Measurements from ENCODE around the gene GRB7.

GRB7 gene

GRCh38 chr17:39769974-39770587 is 32.3 kb downstream of the GRB7 start:
- no peak overlapping the region for H4K8ac ChIP-seq (ENCODE audit: low read depth, low read length)
- H2BK15ac ChIP-seq (replicated peaks; ENCODE audit: low read depth) = no peak overlapping the region
- H3K23ac ChIP-seq (ENCODE audit: low read length) = no peak overlapping the region
- no peak overlapping the region for H3K9ac ChIP-seq (ENCODE audit: low read length)
- H3K56ac ChIP-seq (ENCODE audit: low read length) = no peak overlapping the region
- no peak overlapping the region for H2BK5ac ChIP-seq (ENCODE audit: low read length)
- H3K4me2 ChIP-seq (ENCODE audit: low read length) = no peak overlapping the region
- no peak overlapping the region for H3K27ac ChIP-seq (ENCODE audit: low read depth, low read length)
- no peak overlapping the region for H2BK120ac ChIP-seq (ENCODE audit: low read depth, low read length)
- no peak overlapping the region for H2AK5ac ChIP-seq (ENCODE audit: low read length)
- no peaks in the 10 kb centered on the region for H3K36me3 ChIP-seq (ENCODE audit: control insufficient read depth, insufficient read depth, low read length)
- H3K79me2 ChIP-seq (ENCODE audit: control insufficient read depth, insufficient read depth, low read length) = no peaks in the 10 kb centered on the region
- H3K27me3 ChIP-seq (ENCODE audit: insufficient read depth, low read length, poor library complexity) = no peaks in the 10 kb centered on the region
- no peak overlapping the region for H4K5ac ChIP-seq (ENCODE audit: low read length)
- H3K79me1 ChIP-seq (ENCODE audit: low read length) = no peaks in the 10 kb centered on the region
- H3K4ac ChIP-seq (ENCODE audit: low read depth, low read length) = no peak overlapping the region
- no CpG with 5 or more reads among the region's 8 CpGs for WGBS (ENCODE audit: extremely low coverage, insufficient coverage, low lambda C conversion rate)
- no peak overlapping the region for H3K18ac ChIP-seq (ENCODE audit: low read length)
- no peaks in the 10 kb centered on the region for H3K4me1 ChIP-seq (ENCODE audit: control insufficient read depth, low read depth, low read length)
- DNase-seq = no peak
- H3K4me3 ChIP-seq (ENCODE audit: low read length) = no peak overlapping the region

DNA sequence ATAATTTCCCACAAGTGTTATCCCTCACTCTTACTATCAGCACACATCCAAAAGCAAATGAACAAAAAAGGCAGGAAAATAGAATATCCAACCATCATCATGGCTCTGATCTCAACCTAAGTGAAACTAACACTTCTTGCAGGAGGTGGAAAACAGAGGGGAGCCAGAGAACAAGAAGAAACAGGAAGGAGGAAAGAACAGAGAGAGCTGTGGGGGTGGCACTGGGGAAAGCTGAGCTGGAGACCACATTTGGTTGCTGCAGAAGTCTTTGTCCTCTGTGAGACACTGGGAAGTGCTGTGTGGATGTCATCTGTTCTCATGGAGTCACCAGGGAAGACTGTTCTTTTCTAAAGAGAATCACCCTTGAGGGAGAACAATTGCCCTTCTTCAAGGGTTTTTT is 34.7 kb downstream of the GRB7 start:
- Histone ChIP-seq H3K9ac (ENCODE audit: low read length) (no peak overlapping the region), H3K27ac (ENCODE audit: low read depth, low read length) (no peak overlapping the region), H4K5ac (ENCODE audit: low read length) (no peak overlapping the region), H2BK5ac (ENCODE audit: low read length) (no peak overlapping the region), H3K79me1 (ENCODE audit: low read length) (no peaks in the 10 kb centered on the region), H3K79me2 (ENCODE audit: control insufficient read depth, insufficient read depth, low read length) (no peaks in the 10 kb centered on the region), H2BK15ac (replicated peaks; ENCODE audit: low read depth) (no peak overlapping the region), H2BK120ac (ENCODE audit: low read depth, low read length) (no peak overlapping the region), H3K23ac (ENCODE audit: low read length) (no peak overlapping the region), H3K4me2 (ENCODE audit: low read length) (no peak overlapping the region), H3K4me1 (ENCODE audit: control insufficient read depth, low read depth, low read length) (no peaks in the 10 kb centered on the region), H3K56ac (ENCODE audit: low read length) (no peak overlapping the region), H2AK5ac (ENCODE audit: low read length) (no peak overlapping the region), H4K8ac (ENCODE audit: low read depth, low read length) (no peak overlapping the region), H3K18ac (ENCODE audit: low read length) (no peak overlapping the region), H3K4me3 (ENCODE audit: low read length) (no peak overlapping the region), H3K27me3 (ENCODE audit: insufficient read depth, low read length, poor library complexity) (no peaks in the 10 kb centered on the region), H3K4ac (ENCODE audit: low read depth, low read length) (no peak overlapping the region), H3K36me3 (ENCODE audit: control insufficient read depth, insufficient read depth, low read length) (no peaks in the 10 kb centered on the region)
- DNase-seq = no peak

GRCh38 chr17:39772987-39773934 is 35.5 kb downstream of the GRB7 start:
- no peaks in the 10 kb centered on the region for H3K27me3 ChIP-seq (ENCODE audit: insufficient read depth, low read length, poor library complexity)
- H3K36me3 ChIP-seq (ENCODE audit: control insufficient read depth, insufficient read depth, low read length) = no peaks in the 10 kb centered on the region
- no CpG with 5 or more reads among the region's 7 CpGs for WGBS (ENCODE audit: extremely low coverage, insufficient coverage, low lambda C conversion rate)

GRCh38 chr17:39774047-39774446 is 36.3 kb downstream of the GRB7 start:
- H3K79me1 ChIP-seq (ENCODE audit: low read length) = no peaks in the 10 kb centered on the region
- H2BK120ac ChIP-seq (ENCODE audit: low read depth, low read length) = no peak overlapping the region
- H3K23ac ChIP-seq (ENCODE audit: low read length) = no peak overlapping the region
- H3K4me1 ChIP-seq (ENCODE audit: control insufficient read depth, low read depth, low read length) = no peaks in the 10 kb centered on the region
- no CpG with 5 or more reads among the region's 4 CpGs for WGBS (ENCODE audit: extremely low coverage, insufficient coverage, low lambda C conversion rate)
- no peaks in the 10 kb centered on the region for H3K27me3 ChIP-seq (ENCODE audit: insufficient read depth, low read length, poor library complexity)
- H3K4me2 ChIP-seq (ENCODE audit: low read length) = no peak overlapping the region
- no peak overlapping the region for H3K4me3 ChIP-seq (ENCODE audit: low read length)
- H3K9ac ChIP-seq (ENCODE audit: low read length) = no peak overlapping the region
- no peak overlapping the region for H4K5ac ChIP-seq (ENCODE audit: low read length)
- H2AK5ac ChIP-seq (ENCODE audit: low read length) = no peak overlapping the region
- H3K36me3 ChIP-seq (ENCODE audit: control insufficient read depth, insufficient read depth, low read length) = no peaks in the 10 kb centered on the region
- no peak overlapping the region for H3K18ac ChIP-seq (ENCODE audit: low read length)
- H3K4ac ChIP-seq (ENCODE audit: low read depth, low read length) = no peak overlapping the region
- H3K27ac ChIP-seq (ENCODE audit: low read depth, low read length) = no peak overlapping the region
- no peaks in the 10 kb centered on the region for H3K79me2 ChIP-seq (ENCODE audit: control insufficient read depth, insufficient read depth, low read length)
- H3K56ac ChIP-seq (ENCODE audit: low read length) = no peak overlapping the region
- no peak overlapping the region for H2BK5ac ChIP-seq (ENCODE audit: low read length)
- H2BK15ac ChIP-seq (replicated peaks; ENCODE audit: low read depth) = no peak overlapping the region
- H4K8ac ChIP-seq (ENCODE audit: low read depth, low read length) = no peak overlapping the region
- DNase-seq = peak; percentile 24

More at GRCh38 chr17:39772987-39773934, 35.5 kb downstream of the GRB7 start:
- Histone ChIP-seq H3K23ac (ENCODE audit: low read length) (no peak overlapping the region), H3K27ac (ENCODE audit: low read depth, low read length) (no peak overlapping the region), H3K79me1 (ENCODE audit: low read length) (no peaks in the 10 kb centered on the region), H3K9ac (ENCODE audit: low read length) (no peak overlapping the region), H3K18ac (ENCODE audit: low read length) (no peak overlapping the region), H3K4me3 (ENCODE audit: low read length) (no peak overlapping the region), H2BK5ac (ENCODE audit: low read length) (no peak overlapping the region), H2BK15ac (replicated peaks; ENCODE audit: low read depth) (no peak overlapping the region), H3K4ac (ENCODE audit: low read depth, low read length) (no peak overlapping the region), H3K4me2 (ENCODE audit: low read length) (no peak overlapping the region), H4K5ac (ENCODE audit: low read length) (no peak overlapping the region), H2BK120ac (ENCODE audit: low read depth, low read length) (no peak overlapping the region), H4K8ac (ENCODE audit: low read depth, low read length) (no peak overlapping the region), H3K56ac (ENCODE audit: low read length) (no peak overlapping the region), H3K79me2 (ENCODE audit: control insufficient read depth, insufficient read depth, low read length) (no peaks in the 10 kb centered on the region), H2AK5ac (ENCODE audit: low read length) (no peak overlapping the region), H3K4me1 (ENCODE audit: control insufficient read depth, low read depth, low read length) (no peaks in the 10 kb centered on the region)
- DNase-seq = no peak

- no peak overlapping the region for H2BK5ac ChIP-seq (ENCODE audit: low read length)
- H4K8ac ChIP-seq (ENCODE audit: low read depth, low read length) = no peak overlapping the region
- H3K23ac ChIP-seq (ENCODE audit: low read length) = no peak overlapping the region
- WGBS (ENCODE audit: extremely low coverage, insufficient coverage, low lambda C conversion rate) = no CpG with 5 or more reads among the region's 2 CpGs
- no peak overlapping the region for H3K56ac ChIP-seq (ENCODE audit: low read length)
- H3K4me2 ChIP-seq (ENCODE audit: low read length) = no peak overlapping the region
- H3K79me2 ChIP-seq (ENCODE audit: control insufficient read depth, insufficient read depth, low read length) = no peaks in the 10 kb centered on the region
- no peak overlapping the region for H4K5ac ChIP-seq (ENCODE audit: low read length)
- H3K18ac ChIP-seq (ENCODE audit: low read length) = no peak overlapping the region
- no peaks in the 10 kb centered on the region for H3K27me3 ChIP-seq (ENCODE audit: insufficient read depth, low read length, poor library complexity)
- no peak overlapping the region for H3K4me3 ChIP-seq (ENCODE audit: low read length)
- H3K4ac ChIP-seq (ENCODE audit: low read depth, low read length) = no peak overlapping the region
- no peaks in the 10 kb centered on the region for H3K36me3 ChIP-seq (ENCODE audit: control insufficient read depth, insufficient read depth, low read length)
- no peak overlapping the region for H3K27ac ChIP-seq (ENCODE audit: low read depth, low read length)
- H3K79me1 ChIP-seq (ENCODE audit: low read length) = no peaks in the 10 kb centered on the region
- no peak overlapping the region for H2BK15ac ChIP-seq (replicated peaks; ENCODE audit: low read depth)
- no peak for DNase-seq
- H2BK120ac ChIP-seq (ENCODE audit: low read depth, low read length) = no peak overlapping the region
- no peak overlapping the region for H2AK5ac ChIP-seq (ENCODE audit: low read length)
- no peaks in the 10 kb centered on the region for H3K4me1 ChIP-seq (ENCODE audit: control insufficient read depth, low read depth, low read length)
- no peak overlapping the region for H3K9ac ChIP-seq (ENCODE audit: low read length)
Measured at GRCh38 chr17:39775031-39775430, 37.3 kb downstream of the GRB7 start.

Measured in mesendoderm (in vitro differentiated cells).